Stimulated activated CD4-positive, alpha-beta T cell treated with anti-CD3 and anti-CD28 coated beads, Interleukin-15, amount 100 ng/mL, for 48 hours (primary cell): ENCODE results near the gene NEK10.

Source experiments
- DNase-seq, 2 donors: peaks; one replicate each; pipeline ENCODE4 v3.0.0-alpha.2; 2020; ENCODE audit warnings: low read depth in 2 of 2

Gene NEK10

DNA sequence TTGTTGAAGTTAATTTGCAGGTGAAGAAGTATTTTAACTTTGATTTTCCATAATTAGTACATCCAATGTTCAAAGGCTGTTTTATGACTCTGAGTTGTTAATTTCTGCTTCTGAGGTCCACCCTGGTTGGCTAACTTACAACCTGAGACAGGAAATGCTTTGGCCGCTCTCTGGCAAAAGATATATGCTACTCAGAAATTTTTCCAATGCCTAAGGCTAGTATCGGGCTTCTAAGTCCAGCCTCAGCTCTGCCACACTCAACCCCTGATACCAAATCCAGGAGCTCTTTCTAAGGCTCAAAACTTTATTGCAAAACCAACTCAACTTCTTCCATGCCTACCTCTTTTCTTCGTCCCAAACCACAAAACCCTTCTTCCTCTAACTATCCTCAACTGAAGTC, 192.9 kb downstream of the NEK10 start:
- DNase-seq, result no peak

DNA sequence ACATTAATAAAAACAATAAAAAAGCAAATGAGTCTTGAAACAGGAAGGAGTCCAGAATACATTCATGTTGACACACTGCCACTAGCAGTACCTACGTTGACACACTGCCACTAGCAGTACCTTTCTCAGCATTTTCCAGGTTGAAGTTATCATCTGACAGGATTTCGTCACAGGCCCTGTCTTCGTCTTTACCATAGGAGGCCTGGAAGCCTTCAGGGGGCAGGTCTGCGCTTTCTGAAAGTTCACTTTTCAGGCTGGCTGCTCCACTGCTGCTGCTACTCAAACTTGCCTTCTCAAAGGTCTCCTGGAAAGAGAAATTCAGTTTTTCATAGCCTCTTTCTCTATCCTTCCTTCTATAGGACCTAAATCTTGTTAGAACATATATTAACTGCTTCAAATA, 194.7 kb downstream of the NEK10 start:
- no peak for DNase-seq

DNA sequence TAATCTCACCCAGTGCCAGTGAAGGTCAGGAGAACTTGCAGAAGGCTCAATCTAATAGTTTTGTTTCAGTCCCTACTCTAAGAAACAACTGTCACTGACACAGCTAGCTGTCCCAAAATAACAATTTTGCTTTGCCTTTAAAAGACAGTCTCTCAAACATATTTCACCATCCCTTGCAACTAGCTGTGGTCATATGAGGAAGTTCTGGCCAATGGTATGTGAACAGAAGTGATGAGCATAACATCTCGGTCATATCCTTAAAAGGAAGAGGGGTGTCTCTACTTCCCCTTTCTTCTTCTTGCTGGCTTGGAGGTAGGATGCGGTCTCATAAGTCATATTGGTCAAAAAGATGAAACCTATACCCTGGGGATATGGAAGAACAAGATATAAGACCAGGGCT, 198.1 kb downstream of the NEK10 start:
- no peak for DNase-seq

DNA sequence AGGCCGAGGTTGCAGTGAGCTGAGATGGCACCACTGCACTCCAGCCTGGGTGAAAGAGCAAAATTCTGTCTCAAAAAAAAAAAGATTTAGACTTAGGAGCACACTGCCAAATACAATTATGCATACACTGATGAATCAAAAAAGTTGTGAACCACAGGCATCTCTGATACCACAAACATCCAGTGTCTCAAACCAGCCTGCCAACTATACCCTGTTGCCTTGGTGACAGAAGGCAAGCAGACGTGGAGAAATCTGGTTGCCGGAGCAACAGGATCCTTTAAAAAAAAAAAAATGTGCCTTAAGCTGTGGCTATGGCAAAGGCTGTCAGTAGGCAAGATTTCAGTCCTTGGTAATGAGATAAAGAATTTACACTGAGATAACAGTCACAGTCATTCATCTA, 202.3 kb downstream of the NEK10 start:
- DNase-seq, result no peak

DNA sequence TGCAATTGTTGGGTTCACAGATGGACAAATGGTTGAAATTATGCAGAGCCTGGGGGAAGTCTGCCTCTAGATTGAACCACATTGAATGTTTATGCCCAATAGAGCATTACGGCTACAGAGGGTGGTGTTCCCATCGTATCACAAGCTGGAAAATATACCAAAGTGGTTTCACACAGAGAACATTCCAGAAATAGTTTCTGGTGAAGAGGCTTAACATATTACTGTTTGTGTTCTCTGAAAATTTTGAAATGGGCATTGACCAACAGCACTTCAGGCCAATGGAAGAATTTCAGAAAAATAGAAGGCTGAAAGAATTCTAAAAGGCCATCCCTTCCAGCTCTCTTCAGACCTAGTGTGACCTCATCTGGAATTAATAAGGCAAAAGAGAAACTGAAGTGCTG, 203.9 kb downstream of the NEK10 start:
- DNase-seq, result no peak

DNA sequence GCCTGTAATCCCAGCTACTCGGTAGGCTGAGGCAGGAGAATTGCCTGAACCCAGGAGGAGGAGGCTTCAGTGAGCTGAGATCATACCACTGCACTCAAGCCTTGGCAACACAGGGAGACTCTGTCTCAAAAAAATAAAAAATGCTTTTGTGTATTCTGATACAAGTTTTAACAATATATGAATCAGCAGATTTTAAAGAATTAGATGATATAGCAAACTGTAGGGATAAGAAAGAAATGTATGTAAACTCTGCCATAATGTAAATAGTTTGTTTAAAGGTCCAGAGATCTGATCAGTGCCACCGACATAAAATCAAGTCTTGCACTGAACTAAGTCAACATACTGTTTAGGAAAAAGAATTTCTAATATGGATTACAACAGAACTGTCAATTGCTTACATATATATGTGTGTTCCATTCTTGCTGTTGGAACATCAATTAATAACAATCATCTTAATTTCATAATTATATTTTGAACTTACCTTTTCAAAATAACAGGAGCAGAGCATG, 208.3 kb downstream of the NEK10 start:
- no peak for DNase-seq

DNA sequence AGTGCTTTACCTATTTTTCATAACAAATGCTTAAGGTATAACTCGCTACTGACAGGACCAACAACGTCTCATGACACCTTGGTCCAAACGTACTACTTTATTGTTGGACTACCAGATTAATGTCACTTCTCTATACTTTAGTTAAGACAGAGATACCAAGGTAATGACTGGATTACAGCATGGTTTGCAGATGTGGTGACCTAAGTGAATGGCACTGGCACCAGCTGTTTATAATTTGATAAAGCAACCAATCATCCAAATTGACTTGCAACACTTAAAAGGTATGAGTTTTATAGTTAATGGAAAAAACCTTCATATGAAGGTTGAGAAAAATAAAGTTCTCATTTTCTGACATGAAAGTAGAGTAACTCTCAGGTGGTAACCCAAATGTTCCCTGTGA, 209.0 kb downstream of the NEK10 start:
- no peak for DNase-seq

DNA sequence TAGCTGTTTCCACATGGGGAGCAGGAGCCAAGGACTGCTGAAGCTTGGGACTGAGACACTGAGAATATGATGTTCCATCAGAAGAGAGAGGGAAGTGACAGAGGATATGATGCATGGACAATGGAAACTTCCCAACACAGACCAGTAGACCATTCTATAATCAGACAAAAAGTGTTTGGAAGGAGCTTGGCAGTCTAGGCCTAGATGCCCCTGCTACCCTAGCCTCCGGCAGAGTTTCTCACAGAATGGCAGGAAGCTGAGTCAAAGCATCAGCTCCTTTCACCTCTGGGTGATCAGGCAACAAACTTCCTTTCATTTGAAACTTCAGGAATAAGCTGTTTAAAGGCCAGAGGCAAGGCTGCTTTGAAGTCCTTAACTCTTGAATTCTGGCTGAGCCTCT, 222.0 kb downstream of the NEK10 start:
- no peak for DNase-seq

DNA sequence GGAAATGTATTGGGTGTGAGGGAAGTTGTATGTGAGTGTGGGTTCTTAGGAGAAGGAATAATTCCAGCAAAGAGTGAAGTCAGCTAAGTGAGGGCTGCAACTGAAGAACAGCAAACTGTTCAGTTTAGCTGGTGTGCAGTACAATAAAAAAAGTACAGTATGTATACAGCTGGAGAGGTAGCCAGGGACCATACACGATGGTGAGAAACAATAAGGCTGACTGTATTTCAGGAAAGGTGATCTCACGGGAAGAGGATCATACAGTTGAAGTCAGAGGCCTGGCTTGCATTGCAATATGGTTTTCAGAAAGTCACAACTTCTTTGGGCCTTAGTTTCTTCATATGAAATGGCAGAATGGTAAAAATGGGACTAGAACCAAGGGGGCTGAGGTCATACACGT, 222.4 kb downstream of the NEK10 start:
- DNase-seq, result no peak

DNA sequence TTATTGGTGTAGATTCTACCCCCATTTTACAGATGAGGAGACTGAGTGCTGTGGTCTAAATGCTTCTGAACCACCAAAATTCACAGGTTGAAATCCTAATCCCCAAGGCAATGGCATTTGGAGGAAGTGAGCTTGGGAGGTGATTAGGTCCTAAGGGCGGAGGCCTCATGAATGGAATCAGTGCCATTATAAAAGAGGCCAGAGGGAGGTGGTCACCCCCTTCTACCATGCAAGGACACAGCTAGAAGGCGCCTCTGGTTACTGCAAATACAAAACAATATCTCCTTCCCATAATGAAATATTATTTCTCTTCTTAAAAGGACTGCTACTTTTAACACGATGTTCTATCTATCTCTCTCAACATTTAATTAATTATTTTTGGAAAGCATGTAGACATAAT, 223.5 kb downstream of the NEK10 start:
- DNase-seq, result no peak

DNA sequence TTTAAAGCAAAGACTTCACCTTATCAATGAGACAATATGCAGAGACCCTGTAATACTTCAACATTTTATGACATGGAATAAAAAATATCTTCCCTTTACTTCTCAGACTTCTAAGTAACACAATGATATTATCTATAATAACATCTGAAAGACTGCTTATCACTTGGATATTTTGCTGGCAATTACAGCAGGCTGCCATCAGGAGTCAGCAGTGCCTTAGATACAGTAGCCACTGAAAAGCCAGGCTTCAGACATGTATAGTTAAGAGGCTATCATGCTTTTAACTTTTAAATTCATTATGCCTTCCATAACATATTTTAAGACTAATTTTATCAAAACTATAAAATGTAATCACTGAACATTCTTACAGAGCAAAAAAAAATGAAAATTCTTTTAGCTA, 227.5 kb downstream of the NEK10 start:
- DNase-seq, result no peak

DNA sequence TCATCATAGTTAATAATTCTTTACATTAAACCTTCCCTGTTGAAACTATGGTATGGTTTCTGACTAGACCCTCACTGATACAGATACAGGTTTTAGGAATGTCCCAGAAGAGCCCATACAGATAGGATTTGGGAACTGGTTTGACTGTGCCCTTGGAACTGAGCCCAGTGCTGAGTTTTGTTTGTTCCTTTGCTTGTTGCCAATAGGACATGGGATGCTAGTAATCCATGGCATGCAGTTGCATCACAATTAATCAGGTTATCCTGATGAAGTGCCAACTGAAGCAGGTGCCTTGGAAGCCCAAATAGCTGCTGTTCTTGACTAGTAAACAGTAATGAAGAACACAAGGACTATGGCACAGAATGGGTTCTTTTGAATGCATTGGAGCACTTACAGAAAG, 230.6 kb downstream of the NEK10 start:
- no peak for DNase-seq

DNA sequence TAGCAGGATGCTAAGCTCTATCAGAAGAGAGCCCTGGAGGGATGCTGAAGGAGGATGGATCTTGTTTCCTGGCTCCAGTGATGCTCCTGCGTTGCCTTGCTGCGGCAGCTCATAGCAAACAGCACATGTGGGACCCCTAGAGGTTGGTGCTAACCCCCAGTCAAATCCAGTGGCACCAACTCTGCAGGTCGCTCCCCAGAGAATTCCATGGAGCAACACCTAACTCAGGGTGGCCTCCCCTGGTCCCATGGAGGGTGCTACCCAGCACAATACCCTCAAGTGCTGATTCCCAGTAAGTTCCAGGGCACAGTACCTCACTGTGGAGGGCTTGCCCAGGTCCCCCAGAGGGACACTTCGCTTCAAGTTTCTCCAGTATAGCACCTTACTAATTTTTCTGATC, 231.2 kb downstream of the NEK10 start:
- no peak for DNase-seq

DNA sequence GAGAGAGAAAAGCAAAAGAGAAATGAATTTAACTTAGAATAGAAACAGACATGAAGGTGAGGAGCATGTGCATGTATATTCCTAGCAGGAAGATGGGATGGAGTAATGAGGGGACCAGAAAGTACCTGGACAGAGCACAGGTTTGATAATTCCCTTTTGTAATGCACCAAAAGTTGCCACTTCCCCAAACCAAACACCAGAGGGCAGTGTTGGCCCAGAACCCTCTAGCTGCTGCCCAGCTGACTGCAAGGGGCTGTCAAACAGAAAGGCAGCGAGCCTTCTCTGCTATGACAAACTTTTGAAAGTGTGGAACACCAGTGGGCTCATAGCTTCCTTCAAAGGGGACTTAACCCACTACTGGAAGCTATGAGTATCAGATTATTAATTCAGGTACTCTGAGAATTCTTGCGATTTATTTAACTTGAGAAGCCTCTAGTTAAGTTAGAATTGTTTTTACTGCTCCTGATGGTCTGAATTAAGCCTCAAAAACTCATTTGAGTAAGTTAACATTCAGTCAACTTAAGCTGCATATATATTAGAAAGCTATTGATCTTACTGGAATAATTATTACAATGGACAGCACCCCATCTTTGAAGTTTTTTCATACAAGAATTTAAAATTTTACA, 234.9 kb downstream of the NEK10 start:
- peak; percentile 22 to 31 for DNase-seq

DNA sequence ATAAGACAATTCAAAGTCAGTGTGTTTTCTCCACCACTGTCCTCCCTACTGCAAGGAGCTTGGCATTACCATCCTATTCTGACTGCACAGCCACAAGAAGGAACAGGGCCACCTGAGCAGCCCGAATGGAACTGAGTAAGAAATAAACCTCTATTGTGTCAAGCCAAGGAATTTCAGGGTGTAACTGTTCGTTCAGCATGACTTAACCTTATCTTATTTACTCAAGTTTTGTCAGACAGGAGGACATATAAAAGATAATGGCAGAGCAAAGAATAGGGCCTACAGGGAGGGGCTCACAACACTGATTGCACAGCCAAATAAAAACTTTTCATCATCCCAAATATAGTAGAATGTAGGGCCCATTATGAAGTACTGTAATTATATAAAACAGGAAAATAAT, 236.1 kb downstream of the NEK10 start:
- DNase-seq, result no peak

DNA sequence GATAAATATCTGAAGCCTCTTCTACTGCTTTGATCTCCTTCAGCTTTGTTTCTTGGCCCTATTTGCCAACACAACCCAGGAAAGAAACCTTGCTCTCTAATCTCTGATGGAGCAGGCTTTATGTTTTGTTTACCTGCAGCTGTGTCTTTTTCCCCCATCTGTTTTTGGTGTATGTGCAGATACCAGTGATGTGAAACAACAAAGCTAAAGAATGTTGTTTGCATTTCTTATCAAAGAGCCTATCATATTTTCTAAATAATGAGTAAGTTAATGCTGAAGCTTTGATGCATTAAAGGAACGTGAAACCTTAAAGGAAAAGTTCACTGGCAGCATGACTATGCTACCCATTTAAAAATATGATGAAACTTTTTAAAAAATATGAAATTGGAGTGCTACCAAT, 238.4 kb downstream of the NEK10 start:
- no peak for DNase-seq

DNA sequence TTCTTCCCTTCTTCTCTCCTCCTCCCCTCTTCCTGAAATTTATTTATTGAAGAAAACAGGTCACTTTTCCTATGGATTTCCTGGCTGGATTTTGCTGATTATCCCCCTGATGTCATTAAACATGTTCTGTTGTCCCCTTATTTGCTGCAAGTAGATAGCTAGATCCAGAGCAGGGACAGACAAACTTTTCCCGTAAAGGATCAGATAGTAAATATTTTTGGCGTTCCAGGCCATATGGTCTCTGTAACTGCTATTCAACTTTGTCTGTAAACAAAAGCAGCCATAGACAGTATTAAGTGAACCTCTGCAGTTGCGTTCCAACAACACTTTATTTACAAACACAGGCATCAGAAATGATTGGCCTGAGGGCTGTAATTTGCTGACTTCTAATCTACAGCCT, 241.3 kb downstream of the NEK10 start:
- DNase-seq, result no peak

DNA sequence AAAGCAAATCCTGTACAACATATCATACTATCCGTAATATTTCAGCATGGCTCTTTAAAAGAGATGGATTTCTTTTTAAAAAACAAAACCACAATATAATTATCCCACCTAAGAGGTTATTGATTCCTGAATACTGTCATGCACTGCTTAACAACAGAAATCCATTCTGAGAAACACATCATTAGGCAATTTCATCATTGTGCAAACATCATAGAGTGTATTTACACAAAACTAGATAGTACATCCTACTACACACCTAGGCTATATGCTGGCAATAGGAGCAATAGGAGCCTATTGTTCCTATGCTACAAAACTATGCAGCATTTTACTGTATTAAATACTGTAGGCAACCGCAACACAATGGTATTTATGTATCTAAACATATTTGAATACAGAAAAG, 242.0 kb downstream of the NEK10 start:
- no peak for DNase-seq

DNA sequence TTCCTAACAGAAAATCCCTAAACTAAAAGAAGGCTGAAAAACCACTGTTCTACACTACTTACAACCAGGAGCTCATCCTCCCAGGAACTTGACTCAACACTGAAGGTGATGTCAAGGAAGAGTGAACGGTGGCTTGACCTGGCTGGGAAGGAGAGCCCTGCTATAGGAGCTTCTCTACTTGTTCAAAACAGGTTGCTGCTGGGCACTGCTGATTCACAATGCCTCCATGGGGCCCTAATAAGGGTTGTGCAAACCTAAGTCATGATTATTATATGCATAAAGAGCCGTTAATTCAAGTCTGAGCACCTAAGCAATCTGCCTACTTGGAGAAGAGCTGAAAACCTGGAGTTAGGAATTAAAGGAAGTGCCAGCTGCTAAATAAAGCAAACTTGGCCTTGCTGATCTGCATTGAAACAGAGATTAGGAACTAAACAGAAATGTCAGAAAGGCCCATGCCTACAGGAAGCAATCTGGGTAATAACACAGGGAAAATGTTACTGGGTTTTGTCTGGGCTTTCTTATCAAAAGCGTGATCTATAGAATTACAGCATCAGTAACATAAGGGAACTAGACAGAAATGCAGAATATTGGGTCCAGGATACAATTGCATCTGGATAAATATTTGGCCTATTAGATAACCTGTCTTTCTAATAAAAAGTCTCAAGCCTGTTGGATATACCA, 243.2 kb downstream of the NEK10 start:
- DNase-seq, result no peak

DNA sequence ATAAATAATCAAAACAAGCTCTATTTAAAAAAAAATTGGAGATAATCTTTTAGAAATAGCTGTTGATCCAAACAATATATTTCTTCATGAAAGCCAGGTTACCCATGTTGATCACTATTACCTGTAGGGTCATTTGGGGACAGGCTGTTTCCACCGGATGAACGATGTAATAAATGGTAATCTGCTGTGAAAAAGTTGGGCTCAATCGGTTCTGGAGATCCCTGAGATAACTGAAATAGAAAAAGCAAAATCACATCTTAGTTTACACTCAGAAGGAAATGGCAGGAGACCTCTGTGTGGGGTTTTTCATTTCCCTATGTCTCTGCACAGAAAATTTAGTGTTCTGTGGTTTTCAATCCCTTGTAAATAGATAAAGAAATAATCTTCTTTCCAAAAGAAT, 249.5 kb downstream of the NEK10 start:
- DNase-seq, result no peak

DNA sequence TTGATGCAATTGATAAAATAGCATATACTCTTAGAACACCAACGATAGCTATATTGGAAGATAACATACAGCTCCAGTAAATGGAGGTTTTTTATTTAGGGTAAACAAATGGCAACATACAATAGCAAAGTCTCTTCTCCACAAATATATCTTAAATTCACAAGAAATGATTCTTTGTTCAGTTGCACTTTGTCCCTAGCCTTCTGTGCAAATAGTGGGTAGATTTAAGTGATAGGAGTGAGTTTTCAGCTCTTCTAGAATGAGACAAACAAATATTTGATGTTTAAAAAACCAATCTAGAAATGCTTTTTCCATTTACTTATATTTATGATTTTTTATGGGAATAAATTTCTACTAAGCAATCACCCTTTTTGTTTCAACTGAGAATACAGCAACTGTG, 253.8 kb downstream of the NEK10 start:
- DNase-seq, result no peak

DNA sequence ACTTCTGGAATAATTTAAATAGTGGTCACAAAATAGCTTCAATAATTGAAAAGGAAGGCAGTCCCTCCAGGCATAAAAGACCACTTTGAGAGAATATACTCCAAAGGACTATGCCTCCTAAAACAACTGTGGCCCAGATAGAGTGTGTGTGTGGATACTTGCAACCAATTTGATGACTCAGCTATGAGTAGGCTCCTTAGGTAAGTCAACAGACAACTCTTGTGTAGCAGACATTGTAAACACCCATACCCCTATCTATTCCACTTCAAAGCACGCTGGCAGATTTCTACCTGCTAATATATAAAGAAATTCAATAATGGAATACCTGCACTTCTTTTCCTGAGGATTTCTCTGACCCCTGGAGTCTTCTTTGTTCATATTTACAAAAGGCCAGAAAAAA, 254.5 kb downstream of the NEK10 start:
- DNase-seq, result no peak

DNA sequence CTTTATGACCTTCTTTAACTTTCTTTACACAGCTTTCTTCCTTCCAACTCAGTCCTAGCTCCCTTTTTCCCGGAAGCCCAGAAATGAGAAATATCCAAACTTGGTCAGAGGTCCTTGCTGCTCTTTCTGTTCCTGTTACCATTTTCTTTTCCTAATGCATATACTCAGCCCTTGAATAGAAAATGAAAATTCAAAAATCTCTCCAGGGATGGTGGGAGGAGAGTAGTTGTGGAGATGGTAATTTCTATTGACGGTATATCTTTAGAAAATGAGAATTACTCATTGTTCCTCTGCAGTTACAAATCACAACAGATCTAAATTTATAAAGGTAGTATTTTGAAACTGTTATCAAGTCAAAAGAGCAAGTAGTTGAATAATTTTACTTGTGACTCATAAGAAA, 255.1 kb downstream of the NEK10 start:
- no peak for DNase-seq

DNA sequence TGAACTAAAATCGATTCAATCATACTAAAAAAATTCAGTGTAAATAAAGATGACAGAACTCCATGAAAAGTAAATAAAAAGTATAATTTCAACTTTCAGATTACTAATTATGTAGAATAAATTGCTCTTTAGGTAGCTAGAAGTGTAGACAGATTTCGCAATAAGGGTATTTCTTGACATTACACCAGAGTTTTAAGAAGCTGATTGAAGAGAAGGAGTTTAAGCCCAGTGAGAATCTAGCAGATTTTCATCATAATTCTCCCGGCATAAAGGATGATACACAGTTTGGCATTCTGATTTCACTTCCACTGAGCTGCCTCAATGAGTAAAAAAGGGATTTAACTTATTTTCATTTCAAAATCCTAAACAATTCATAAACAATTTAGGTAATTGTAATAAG, 259.2 kb downstream of the NEK10 start:
- no peak for DNase-seq
